ENCODE data around the gene HPN.

GRCh38 chr19:35026418-35026817 is 15.1 kb upstream of the HPN start:
- no peak for TF ChIP-seq CTCF (IDR thresholded peaks at IDR 0.05; ENCODE audit: low read depth, low read length, poor library complexity, severe bottlenecking)
- TF ChIP-seq EZH2phosphoT487 (IDR thresholded peaks at IDR 0.05; ENCODE audit: borderline replicate concordance, low read length), result no peak

All from DOHH2 (cell line).